A673 (cell line): ENCODE measurements around the gene EPO. TPM values are rescaled to one million over a fixed set of nuclear protein-coding genes. Genes with fewer than 3 reads are reported as not detected.
"Not testable (repeated sequence)": the region's sequence is repeated elsewhere in the genome, so short reads cannot be mapped to it uniquely, and the experiment has no call there.

Experiments
- BruUV-seq: library from RNA; stranded (reverse); fragments of 400-500 nt; replicated peaks from 2 replicates; lab custom pipeline; 2021; lab: Mats Ljungman, UMichigan
- CTCF ChIA-PET: fragments of 300-600 bp; sonication (Branson Sonifier 250); formaldehyde crosslinking; loops from one replicate; lab custom pipeline; 2022; ENCODE audit warnings: antibody characterized with exemption; lab: Charles Lee
- POLR2A ChIA-PET: fragments of 300-600 bp; sonication (Branson Sonifier 250); formaldehyde crosslinking; loops from one replicate; lab custom pipeline; 2022; ENCODE audit warnings: antibody characterized with exemption; ENCODE audit not compliant: low non-redundant PET; lab: Charles Lee
- DNase-seq: peaks from one replicate; pipeline ENCODE4 v3.0.0-alpha.2; 2015; ENCODE audit warnings: low spot score
- H3K27ac ChIP-seq: fragments of 200-600 bp; sonication (generic); 2 replicates; pipeline ENCODE4 v1.5.1; 2016; ENCODE audit warnings: mixed run types, low read depth, mild to moderate bottlenecking, mixed read lengths, antibody characterized with exemption, low read length; ENCODE audit not compliant: poor library complexity, severe bottlenecking
- H3K27me3 ChIP-seq: fragments of 200-600 bp; sonication (generic); replicated peaks from 2 replicates; pipeline ENCODE4 v1.6.1; 2017; ENCODE audit warnings: mixed run types, low read depth, mild to moderate bottlenecking, mixed read lengths, antibody characterized with exemption, low read length; ENCODE audit not compliant: insufficient read depth, poor library complexity
- H3K36me3 ChIP-seq: fragments of 200-600 bp; sonication (generic); 2 replicates; pipeline ENCODE4 v1.6.1; 2016; ENCODE audit warnings: mixed run types, mild to moderate bottlenecking, mixed read lengths, antibody characterized with exemption, low read length; ENCODE audit not compliant: insufficient read depth, poor library complexity, severe bottlenecking
- H3K4me1 ChIP-seq: fragments of 200-600 bp; sonication (generic); 2 replicates; pipeline ENCODE4 v1.6.1; 2017; ENCODE audit warnings: mixed run types, mild to moderate bottlenecking, mixed read lengths, antibody characterized with exemption, low read length; ENCODE audit not compliant: insufficient read depth, poor library complexity, severe bottlenecking
- H3K4me3 ChIP-seq: fragments of 200-600 bp; sonication (generic); 2 replicates; pipeline ENCODE4 v1.5.1; 2016; ENCODE audit warnings: low read depth, mixed run types, mild to moderate bottlenecking, mixed read lengths, low read length; ENCODE audit not compliant: poor library complexity, severe bottlenecking
- H3K9me3 ChIP-seq: fragments of 200-600 bp; sonication (generic); 2 replicates; pipeline ENCODE4 v1.6.1; 2016; ENCODE audit warnings: mixed run types, low read depth, mild to moderate bottlenecking, mixed read lengths, antibody characterized with exemption, low read length; ENCODE audit not compliant: poor library complexity, severe bottlenecking
- CTCF ChIP-seq: fragments of 300-800, 200-600 bp; sonication (generic); conservative IDR thresholded peaks from 2 replicates; pipeline ENCODE4 v1.5.1; 2017; ENCODE audit warnings: low read depth, mild to moderate bottlenecking, antibody characterized with exemption, low read length, moderate library complexity, mixed read lengths
- EZH2 ChIP-seq: fragments of 200-600 bp; sonication (generic); IDR thresholded peaks from 2 replicates; pipeline ENCODE4 v1.6.1; 2017; ENCODE audit warnings: borderline replicate concordance, low read depth, mild to moderate bottlenecking, mixed read lengths, antibody characterized with exemption, low read length; ENCODE audit not compliant: poor library complexity, severe bottlenecking
- intact Hi-C: fragments of 100-400 bp; cut with micrococcal nuclease; formaldehyde crosslinking; loops from one replicate; pipeline ENCODE4 v1.10.0; 2022; ENCODE audit not compliant: unreplicated experiment
- total RNA-seq: library from RNA; stranded (reverse); gene quantifications from 2 replicates; pipeline ENCODE4 v1.2.3, GENCODE V29; 2021

EPO gene
- total RNA-seq, 1 experiment from 2014 or later = 0.21 TPM

DNA sequence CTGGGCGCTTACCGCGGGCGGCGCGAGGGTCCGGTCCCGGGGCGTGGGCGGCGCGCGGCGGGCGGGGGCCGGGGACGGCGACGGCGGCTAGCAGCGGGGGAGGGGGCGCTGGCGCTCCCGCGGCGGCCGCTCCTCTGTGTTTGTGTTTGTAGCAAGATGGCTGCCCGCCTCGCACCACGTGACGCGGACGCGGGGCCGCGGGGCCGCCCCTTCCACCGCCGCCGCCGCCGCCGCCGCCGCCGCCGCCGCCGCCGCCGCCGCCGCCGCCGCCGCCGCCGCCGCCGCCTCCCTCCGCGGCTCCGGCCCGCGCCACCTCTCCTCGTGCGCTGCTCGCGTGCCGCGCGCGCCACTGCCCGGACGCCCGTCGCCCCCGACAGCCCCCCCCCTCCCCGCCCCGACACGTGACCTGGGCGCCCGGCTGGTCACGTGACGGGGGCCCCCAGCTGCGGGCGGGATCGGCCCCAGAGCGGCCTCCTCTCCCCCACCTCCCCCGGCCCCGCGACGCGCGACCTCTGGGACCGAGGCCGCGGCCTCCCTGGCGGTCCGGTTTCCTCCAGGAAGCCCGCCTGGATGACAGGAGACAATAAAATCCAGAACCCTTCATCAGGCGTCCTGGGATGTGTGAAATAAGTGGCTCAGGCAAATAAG is 26.0 kb upstream of the EPO start, which contains the start of gene GIGYF1:
Gene GIGYF1 (minus strand): TSS at position 153 of the 648 bp plus-strand sequence. CDS start 6,012 bp downstream, outside the sequence.
- Histone ChIP-seq H3K27me3 (peaks cover 3% of the 10 kb centered on the region), H3K4me1 (peaks cover 15% of the 10 kb centered on the region), H3K36me3 (peaks cover 12% of the 10 kb centered on the region), H3K27ac (peak within 1 kb of the TSS; percentile 88), H3K9me3 (no peaks in the 10 kb centered on the region), H3K4me3 (peak within 1 kb of the TSS; percentile 98)
- ChIA-PET CTCF (interaction anchor here (0.7 to 3.3 kb wide), 2 partner anchors 11 to 18 kb away, joined by 3 to 9 read pairs; partner anchors contain the start of gene POP7), POLR2A (no interaction called here)
- no peak for TF ChIP-seq EZH2
- intact Hi-C loops = loop anchor here (5.0 kb wide), 2 partner anchors 92 to 132 kb away; partner anchors contain the start of gene PCOLCE
- no TSS peak for BruUV-seq
- DNase-seq = peak; percentile 76

DNA sequence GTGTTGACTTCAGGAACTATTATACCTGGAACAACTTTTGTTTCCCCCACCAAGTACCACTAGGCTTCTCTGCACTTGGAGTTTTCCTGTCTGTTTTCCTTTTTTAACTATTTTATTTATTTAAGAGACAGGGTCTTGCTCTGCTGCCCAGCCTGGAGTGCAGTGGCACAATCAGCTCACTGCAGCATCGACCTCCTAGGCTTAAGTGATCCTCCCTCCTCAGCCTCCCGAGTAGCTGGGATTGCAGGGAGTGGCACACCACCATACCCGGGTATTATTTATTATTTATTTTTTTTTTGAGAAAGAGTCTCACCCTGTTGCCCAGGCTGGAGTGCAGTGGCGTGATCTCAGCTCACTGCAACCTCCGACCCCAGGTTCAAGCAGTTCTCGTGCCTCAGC is 24.1 kb upstream of the EPO start:
- BruUV-seq = no TSS peak
- Histone ChIP-seq H3K9me3 (no peaks in the 10 kb centered on the region), H3K4me1 (peaks cover 14% of the 10 kb centered on the region), H3K36me3 (peaks cover 2% of the 10 kb centered on the region), H3K27ac (no peak overlapping the region), H3K4me3 (no peak overlapping the region), H3K27me3 (peaks cover 22% of the 10 kb centered on the region)
- CTCF ChIA-PET = interaction anchor here (3.3 kb wide), 1 partner anchor 9 kb away, joined by 9 read pairs; the partner anchor contains the start of gene POP7
- intact Hi-C loops = no loop called here
- POLR2A ChIA-PET = no interaction called here
- TF ChIP-seq CTCF = no peak
- TF ChIP-seq EZH2 = no peak
- no peak for DNase-seq

DNA sequence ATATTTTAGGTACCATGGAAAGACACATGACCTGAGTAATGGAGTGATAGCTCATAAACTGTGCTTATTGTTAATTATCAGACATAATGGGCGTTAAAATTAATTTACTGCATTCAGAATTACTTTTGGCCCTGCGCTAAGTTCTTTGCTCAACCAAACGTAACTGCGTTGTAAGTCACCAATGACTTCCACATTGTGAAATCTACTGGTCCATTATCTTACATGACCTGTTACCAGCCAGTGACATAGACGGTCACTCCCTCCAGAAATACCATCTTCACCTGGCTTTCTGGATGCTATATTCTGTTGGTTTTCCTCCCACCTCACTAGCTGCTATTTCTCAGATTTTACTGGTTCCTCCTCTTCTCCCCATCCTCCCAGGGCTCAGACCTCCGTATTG is 21.2 kb upstream of the EPO start:
- CTCF ChIA-PET = no interaction called here
- BruUV-seq = no TSS peak
- H3K4me3 ChIP-seq = no peak overlapping the region
- peaks cover 37% of the 10 kb centered on the region for H3K27me3 ChIP-seq
- TF ChIP-seq CTCF (no peak), EZH2 (no peak)
- POLR2A ChIA-PET = no interaction called here
- intact Hi-C loops = no loop called here
- no peaks in the 10 kb centered on the region for H3K4me1 ChIP-seq
- no peak for DNase-seq
- no peaks in the 10 kb centered on the region for H3K36me3 ChIP-seq
- H3K9me3 ChIP-seq = no peaks in the 10 kb centered on the region
- no peak overlapping the region for H3K27ac ChIP-seq

- DNase-seq, BruUV-seq, H3K27ac ChIP-seq, POLR2A ChIA-PET, intact Hi-C loops, H3K4me3 ChIP-seq, H3K4me1 ChIP-seq, H3K36me3 ChIP-seq, H3K9me3 ChIP-seq: not testable (repeated sequence)
- CTCF ChIA-PET = interaction anchor here (0.7 kb wide), 1 partner anchor 89 kb away, joined by 3 read pairs; no protein-coding TSS in a partner anchor
- peaks cover 37% of the 10 kb centered on the region for H3K27me3 ChIP-seq
Measured at GRCh38 chr7:100701089-100701488, 19.2 kb upstream of the EPO start.
